CD8-positive, alpha-beta memory T cell (primary cell): ENCODE measurements around the gene KLRD1. TPM values are rescaled to one million over a fixed set of nuclear protein-coding genes. Genes with fewer than 3 reads are reported as not detected.
"Not testable (repeated sequence)": the region's sequence is repeated elsewhere in the genome, so short reads cannot be mapped to it uniquely, and the experiment has no call there.

ENCODE experiments used
- CTCF ChIA-PET: fragments of 350-600 bp; sonication (Branson Sonifier 250); formaldehyde crosslinking; loops from one replicate; lab custom pipeline; 2021; ENCODE audit warnings: antibody characterized with exemption; lab: Charles Lee
- POLR2A ChIA-PET: fragments of 350-600 bp; sonication (Branson Sonifier 250); formaldehyde crosslinking; loops from one replicate; lab custom pipeline; 2021; ENCODE audit warnings: antibody characterized with exemption; lab: Charles Lee
- DNase-seq, 5 donors: peaks; one replicate each; pipeline versions ENCODE4 v3.0.0 to v3.0.0-alpha.2; 2020 to 2022; ENCODE audit warnings: mixed read lengths in 1 of 5
- H3K27ac ChIP-seq: one replicate; pipeline ENCODE4 v1.7.0; 2013; ENCODE audit warnings: low read depth, mild to moderate bottlenecking, low read length, moderate library complexity
- H3K27me3 ChIP-seq: 2 replicates; pipeline ENCODE4 v1.7.0; 2013; ENCODE audit warnings: low read length, mild to moderate bottlenecking; ENCODE audit not compliant: insufficient read depth, poor library complexity, severe bottlenecking
- H3K36me3 ChIP-seq: 2 replicates; pipeline ENCODE4 v1.7.0; 2013; ENCODE audit warnings: mild to moderate bottlenecking, low read length, moderate library complexity; ENCODE audit not compliant: insufficient read depth
- H3K4me1 ChIP-seq: 2 replicates; pipeline ENCODE4 v1.7.0; 2013; ENCODE audit warnings: mild to moderate bottlenecking, low read length, moderate library complexity; ENCODE audit not compliant: insufficient read depth
- H3K4me3 ChIP-seq: 2 replicates; pipeline ENCODE4 v1.7.0; 2013; ENCODE audit warnings: mild to moderate bottlenecking, low read length
- H3K9me3 ChIP-seq: 2 replicates; pipeline ENCODE4 v1.7.0; 2013; ENCODE audit warnings: mild to moderate bottlenecking, low read length
- H3K27ac Mint-ChIP-seq, 8 donors: one replicate each; pipeline ENCODE4 v1.8.0; 2020 to 2021; ENCODE audit warnings: mixed read lengths in 8 of 8, mild to moderate bottlenecking in 6 of 8, inconsistent platforms in 3 of 8, moderate library complexity in 3 of 8
- H3K27me3 Mint-ChIP-seq, 2 donors: one replicate each; pipeline ENCODE4 v1.8.0; 2020 to 2021; ENCODE audit warnings: mixed read lengths in 2 of 2, mild to moderate bottlenecking in 1 of 2, moderate library complexity in 1 of 2
- H3K36me3 Mint-ChIP-seq, 3 donors: one replicate each; pipeline ENCODE4 v1.8.0; 2020 to 2021; ENCODE audit warnings: mixed read lengths in 3 of 3, inconsistent platforms in 1 of 3, mild to moderate bottlenecking in 1 of 3
- H3K4me1 Mint-ChIP-seq, 3 donors: one replicate each; pipeline ENCODE4 v1.8.0; 2020 to 2021; ENCODE audit warnings: mixed read lengths in 3 of 3, inconsistent platforms in 1 of 3, mild to moderate bottlenecking in 1 of 3
- H3K4me3 Mint-ChIP-seq, 7 donors: one replicate each; pipeline ENCODE4 v1.8.0; 2020 to 2021; ENCODE audit warnings: mixed read lengths in 7 of 7, mild to moderate bottlenecking in 6 of 7, moderate library complexity in 4 of 7, inconsistent platforms in 2 of 7
- H3K9me3 Mint-ChIP-seq, 5 donors: one replicate each; pipeline ENCODE4 v1.8.0; 2020 to 2022; ENCODE audit warnings: mixed read lengths in 5 of 5, mild to moderate bottlenecking in 3 of 5, moderate library complexity in 2 of 5, inconsistent platforms in 1 of 5
- polyA plus RNA-seq: library from polyadenylated mRNA; unstranded; fragments of 300-500 nt; fragmentation: Illumina TruSeq; gene quantifications from one replicate; pipeline ENCODE4 v1.2.3, GENCODE V29; 2021
- total RNA-seq, 2 experiments: library from RNA; stranded (reverse); gene quantifications; one replicate each; pipeline ENCODE4 v1.2.3, GENCODE V29; 2021

KLRD1 gene
- total and polyA plus RNA-seq, 3 experiments from 2014 or later, result 65.4 to 177 (median 70.1) TPM

GRCh38 chr12:10338470-10338869 is 30.8 kb downstream of the KLRD1 start:
- H3K9me3 ChIP-seq, H3K27me3 Mint-ChIP-seq, H3K27me3 ChIP-seq, H3K4me3 ChIP-seq, CTCF ChIA-PET, H3K27ac ChIP-seq, H3K27ac Mint-ChIP-seq, H3K4me1 ChIP-seq, H3K4me3 Mint-ChIP-seq, DNase-seq, H3K36me3 ChIP-seq, H3K9me3 Mint-ChIP-seq: not testable (repeated sequence)
- peaks cover 0 to 11% (median 0%) of the 10 kb centered on the region in 3 donors for H3K36me3 Mint-ChIP-seq
- POLR2A ChIA-PET, result interaction anchor here (0.6 kb wide), 1 partner anchor 62 kb away, joined by 4 read pairs; no protein-coding TSS in a partner anchor
- H3K4me1 Mint-ChIP-seq, result peaks cover 14 to 23% (median 19%) of the 10 kb centered on the region in 3 donors

- Histone ChIP-seq H3K9me3 (no peaks in the 10 kb centered on the region), H3K4me3 (no peak overlapping the region), H3K27me3 (no peaks in the 10 kb centered on the region), H3K27ac (no peak overlapping the region), H3K36me3 (no peaks in the 10 kb centered on the region), H3K4me1 (no peaks in the 10 kb centered on the region)
- no peak for DNase-seq
- Mint-ChIP-seq H3K4me3 (no peak overlapping the region), H3K4me1 (peaks cover 14 to 23% (median 19%) of the 10 kb centered on the region in 3 donors), H3K27me3 (no peaks in the 10 kb centered on the region), H3K27ac (peak overlapping the region in 1 of 8 donors; percentile 60), H3K36me3 (peaks cover 0 to 15% (median 0%) of the 10 kb centered on the region in 3 donors), H3K9me3 (peaks cover 0 to 7% (median 0%) of the 10 kb centered on the region in 5 donors)
- ChIA-PET POLR2A (interaction anchor here (0.6 kb wide), 2 partner anchors 59 to 61 kb away, joined by 3 to 4 read pairs; no protein-coding TSS in a partner anchor), CTCF (interaction anchor here (0.8 kb wide), 1 partner anchor 72 kb away, joined by 4 read pairs; no protein-coding TSS in a partner anchor)
Observed at GRCh38 chr12:10339053-10339840, 31.6 kb downstream of the KLRD1 start.

GRCh38 chr12:10340946-10341345 is 33.3 kb downstream of the KLRD1 start:
- POLR2A ChIA-PET, H3K9me3 ChIP-seq, H3K27ac Mint-ChIP-seq, H3K36me3 ChIP-seq, H3K27ac ChIP-seq, H3K4me3 ChIP-seq, H3K27me3 ChIP-seq, H3K9me3 Mint-ChIP-seq, H3K4me3 Mint-ChIP-seq, CTCF ChIA-PET, DNase-seq, H3K4me1 ChIP-seq, H3K27me3 Mint-ChIP-seq: not testable (repeated sequence)
- Mint-ChIP-seq H3K36me3 (peaks cover 0 to 15% (median 0%) of the 10 kb centered on the region in 3 donors), H3K4me1 (peaks cover 14 to 23% (median 19%) of the 10 kb centered on the region in 3 donors)

- Mint-ChIP-seq H3K36me3 (peaks cover 0 to 18% (median 0%) of the 10 kb centered on the region in 3 donors), H3K9me3 (peaks cover 0 to 10% (median under 1%) of the 10 kb centered on the region in 5 donors), H3K27me3 (no peaks in the 10 kb centered on the region), H3K4me3 (no peak overlapping the region), H3K4me1 (peaks cover 14 to 23% (median 19%) of the 10 kb centered on the region in 3 donors), H3K27ac (peak overlapping the region in 1 of 8 donors; percentile 74)
- Histone ChIP-seq H3K27ac (no peak overlapping the region), H3K4me3 (no peak overlapping the region), H3K27me3 (no peaks in the 10 kb centered on the region), H3K9me3 (no peaks in the 10 kb centered on the region), H3K4me1 (no peaks in the 10 kb centered on the region), H3K36me3 (no peaks in the 10 kb centered on the region)
- POLR2A ChIA-PET, result interaction anchor here (0.6 kb wide), 1 partner anchor 185 kb away, joined by 8 read pairs; no protein-coding TSS in a partner anchor
- no peak for DNase-seq
- CTCF ChIA-PET, result interaction anchor here (0.6 to 1.2 kb wide), 2 partner anchors 23 to 1792 kb away, joined by 3 to 4 read pairs; no protein-coding TSS in a partner anchor
Observed at GRCh38 chr12:10341892-10342509, 34.3 kb downstream of the KLRD1 start.

GRCh38 chr12:10351457-10351856 is 43.8 kb downstream of the KLRD1 start:
- peaks cover 3 to 46% (median 12%) of the 10 kb centered on the region in 3 donors for H3K36me3 Mint-ChIP-seq
- POLR2A ChIA-PET, result interaction anchor here (0.9 to 1.6 kb wide), 3 partner anchors 13 to 15 kb away, joined by 3 to 4 read pairs (median 4); no protein-coding TSS in a partner anchor
- H3K4me1 ChIP-seq, H3K9me3 ChIP-seq, H3K4me3 Mint-ChIP-seq, CTCF ChIA-PET, H3K36me3 ChIP-seq, H3K4me1 Mint-ChIP-seq, DNase-seq, H3K27ac ChIP-seq, H3K27ac Mint-ChIP-seq, H3K4me3 ChIP-seq, H3K27me3 ChIP-seq, H3K27me3 Mint-ChIP-seq: not testable (repeated sequence)
- H3K9me3 Mint-ChIP-seq, result peaks cover 25 to 48% (median 32%) of the 10 kb centered on the region in 5 donors

- Mint-ChIP-seq H3K36me3 (peaks cover 5 to 59% (median 34%) of the 10 kb centered on the region in 3 donors), H3K9me3 (peaks cover 19 to 39% (median 32%) of the 10 kb centered on the region in 5 donors), H3K27me3 (peaks cover 0 to 2% of the 10 kb centered on the region in 2 donors), H3K4me1 (peaks cover 9 to 15% (median 14%) of the 10 kb centered on the region in 3 donors), H3K4me3 (no peak overlapping the region), H3K27ac (peak overlapping the region in 1 of 8 donors; percentile 50)
- CTCF ChIA-PET, result no interaction called here
- Histone ChIP-seq H3K27ac (no peak overlapping the region), H3K9me3 (no peaks in the 10 kb centered on the region), H3K36me3 (no peaks in the 10 kb centered on the region), H3K4me3 (no peak overlapping the region), H3K27me3 (no peaks in the 10 kb centered on the region), H3K4me1 (no peaks in the 10 kb centered on the region)
- DNase-seq, result no peak
- POLR2A ChIA-PET, result no interaction called here
Observed at GRCh38 chr12:10354071-10354470, 46.4 kb downstream of the KLRD1 start.

GRCh38 chr12:10354502-10354901 is 46.8 kb downstream of the KLRD1 start:
- ChIA-PET POLR2A (no interaction called here), CTCF (no interaction called here)
- H3K36me3 ChIP-seq, result no peaks in the 10 kb centered on the region
- no peak overlapping the region for H3K27ac ChIP-seq
- peaks cover 0 to 2% of the 10 kb centered on the region in 2 donors for H3K27me3 Mint-ChIP-seq
- peaks cover 19 to 38% (median 32%) of the 10 kb centered on the region in 5 donors for H3K9me3 Mint-ChIP-seq
- no peak overlapping the region for H3K4me3 ChIP-seq
- peak overlapping the region in 1 of 8 donors; percentile 50 for H3K27ac Mint-ChIP-seq
- peaks cover 5 to 62% (median 38%) of the 10 kb centered on the region in 3 donors for H3K36me3 Mint-ChIP-seq
- no peak for DNase-seq
- H3K27me3 ChIP-seq, result no peaks in the 10 kb centered on the region
- no peaks in the 10 kb centered on the region for H3K4me1 ChIP-seq
- no peak overlapping the region for H3K4me3 Mint-ChIP-seq
- no peaks in the 10 kb centered on the region for H3K9me3 ChIP-seq
- peaks cover 13 to 20% (median 18%) of the 10 kb centered on the region in 3 donors for H3K4me1 Mint-ChIP-seq
